SK-N-SH (cell line): ENCODE measurements around the gene RAB21. TPM values are rescaled to one million over a fixed set of nuclear protein-coding genes. Genes with fewer than 3 reads are reported as not detected.

ENCODE experiments used
- CTCF ChIA-PET: fragments of 300-600, 350-600 bp; formaldehyde crosslinking; extraction: SDS; loops from one replicate; lab custom pipeline; 2021; lab: Yijun Ruan, JAX
- POLR2A ChIA-PET: fragments of 350-600 bp; sonication (Branson Sonifier 250); formaldehyde crosslinking; extraction: SDS; loops from one replicate; lab custom pipeline; 2020; ENCODE audit warnings: antibody characterized with exemption, inconsistent platforms; lab: Yijun Ruan, JAX
- DNase-seq: peaks from one replicate; pipeline ENCODE4 v3.0.0; 2012
- H2AFZ ChIP-seq: fragments of 200-600 bp; sonication (generic); 2 replicates; pipeline ENCODE4 v1.8.1; 2016; ENCODE audit warnings: antibody characterized with exemption, mild to moderate bottlenecking, low read depth
- H3F3A ChIP-seq: fragments of 200-600 bp; sonication (generic); replicated peaks from 2 replicates; pipeline ENCODE3; 2016; ENCODE audit warnings: antibody characterized with exemption, mild to moderate bottlenecking; ENCODE audit not compliant: insufficient read depth
- H3K27ac ChIP-seq, 2 experiments: fragments of 200-500 bp in 1 of 2; fragments of 200-600 bp in 1 of 2; sonication (Bioruptor generic) in 1 of 2; sonication (generic), shearing (Covaris generic) in 1 of 2; 2 replicates each; pipeline versions ENCODE4 v1.5.1 to v1.6.1; 2014 to 2016; ENCODE audit warnings: low read depth in 2 of 2, inconsistent platforms in 1 of 2, low read length in 1 of 2, mild to moderate bottlenecking in 1 of 2, mixed read lengths in 1 of 2
- H3K27me3 ChIP-seq: fragments of 200-600 bp; sonication (generic), shearing (Covaris generic); 2 replicates; pipeline ENCODE4 v1.6.1; 2016; ENCODE audit warnings: mixed run types; ENCODE audit not compliant: insufficient read depth
- H3K36me3 ChIP-seq, 2 experiments: fragments of 200-500 bp in 1 of 2; fragments of 200-600 bp in 1 of 2; sonication (Bioruptor generic) in 1 of 2; sonication (generic) in 1 of 2; replicated peaks in 1 of 2; 2 replicates each; pipeline versions ENCODE3 to v1.5.1; 2014 to 2016; ENCODE audit warnings: low read length in 1 of 2, mild to moderate bottlenecking in 1 of 2; ENCODE audit not compliant: insufficient read depth in 2 of 2, control insufficient read depth in 1 of 2
- H3K4me1 ChIP-seq, 2 experiments: fragments of 200-500 bp in 1 of 2; fragments of 200-600 bp in 1 of 2; sonication (Bioruptor generic) in 1 of 2; sonication (generic), shearing (Covaris generic) in 1 of 2; 2 replicates each; pipeline versions ENCODE4 v1.5.1 to v1.6.1; 2014 to 2016; ENCODE audit warnings: low read depth in 1 of 2, low read length in 1 of 2, mixed run types in 1 of 2; ENCODE audit not compliant: insufficient read depth in 2 of 2, control insufficient read depth in 1 of 2
- H3K4me2 ChIP-seq: fragments of 200-600 bp; sonication (generic), shearing (Covaris generic); 2 replicates; pipeline ENCODE4 v1.6.1; 2017; ENCODE audit warnings: mixed run types
- H3K4me3 ChIP-seq, 2 experiments: fragments of 200-500 bp in 1 of 2; fragments of 200-600 bp in 1 of 2; sonication (Bioruptor generic) in 1 of 2; sonication (generic), shearing (Covaris generic) in 1 of 2; 2 replicates each; pipeline versions ENCODE4 v1.5.1 to v1.8.1; 2014 to 2016; ENCODE audit warnings: low read depth in 2 of 2, inconsistent platforms in 1 of 2, low read length in 1 of 2, mild to moderate bottlenecking in 1 of 2, mixed read lengths in 1 of 2, moderate library complexity in 1 of 2
- H3K79me2 ChIP-seq: fragments of 200-600 bp; sonication (generic); 2 replicates; pipeline ENCODE4 v1.8.1; 2017; ENCODE audit warnings: mild to moderate bottlenecking; ENCODE audit not compliant: insufficient read depth
- H3K9ac ChIP-seq: fragments of 200-600 bp; sonication (generic); 2 replicates; pipeline ENCODE4 v1.6.1; 2017; ENCODE audit warnings: mixed run types
- H3K9me2 ChIP-seq: fragments of 200-600 bp; sonication (generic); 2 replicates; pipeline ENCODE4 v1.6.1; 2017; ENCODE audit warnings: mixed run types
- H3K9me3 ChIP-seq: fragments of 200-600 bp; sonication (generic); 2 replicates; pipeline ENCODE4 v1.6.1; 2017; ENCODE audit warnings: mixed run types, mild to moderate bottlenecking, moderate library complexity
- H4K20me1 ChIP-seq: fragments of 200-600 bp; sonication (generic); 2 replicates; pipeline ENCODE4 v1.6.1; 2017; ENCODE audit warnings: mild to moderate bottlenecking, mixed run types; ENCODE audit not compliant: insufficient read depth
- ELF1 ChIP-seq: IDR thresholded peaks from 2 replicates; pipeline ENCODE4 v1.4.0; 2012
- EP300 ChIP-seq, 2 experiments: IDR thresholded peaks; 2 replicates each; pipeline versions ENCODE4 v1.4.0 to v1.6.1; 2012; ENCODE audit warnings: borderline replicate concordance in 1 of 2, low read depth in 1 of 2, low read length in 1 of 2
- EZH2phosphoT487 ChIP-seq: fragments of 200-600 bp; sonication (generic); IDR thresholded peaks from 2 replicates; pipeline ENCODE4 v1.6.1; 2017; ENCODE audit warnings: low read depth, mixed run types, mild to moderate bottlenecking, antibody characterized with exemption, moderate library complexity, borderline replicate concordance
- FOXM1 ChIP-seq: IDR thresholded peaks from 2 replicates; pipeline ENCODE4 v1.4.0; 2012; ENCODE audit warnings: low read depth, mild to moderate bottlenecking
- GATA2 ChIP-seq: sonication (generic); formaldehyde crosslinking; IDR thresholded peaks from 2 replicates; pipeline ENCODE4 v1.5.0; 2020; ENCODE audit warnings: mild to moderate bottlenecking, missing genetic modification reagents
- IRF3 ChIP-seq: fragments of 150-350 bp; IDR thresholded peaks from 2 replicates; pipeline ENCODE4 v1.6.1; 2016; ENCODE audit warnings: mild to moderate bottlenecking, low read depth, low read length
- JUND ChIP-seq: IDR thresholded peaks from 2 replicates; pipeline ENCODE4 v1.4.0; 2012
- MAX ChIP-seq: IDR thresholded peaks from 2 replicates; pipeline ENCODE4 v1.4.0; 2012; ENCODE audit warnings: low read depth
- MXI1 ChIP-seq: IDR thresholded peaks from 2 replicates; pipeline ENCODE4 v1.6.1; 2012; ENCODE audit warnings: mild to moderate bottlenecking, low read depth, low read length, improper control_type of control experiment
- NFIC ChIP-seq: IDR thresholded peaks from 2 replicates; pipeline ENCODE4 v1.4.0; 2012; ENCODE audit warnings: borderline replicate concordance
- PBX3 ChIP-seq: IDR thresholded peaks from 2 replicates; pipeline ENCODE4; 2012
- RAD21 ChIP-seq: IDR thresholded peaks from 2 replicates; pipeline ENCODE4 v1.6.1; 2012; ENCODE audit warnings: mild to moderate bottlenecking, low read length
- RCOR1 ChIP-seq: fragments of 150-350 bp; IDR thresholded peaks from 2 replicates; pipeline ENCODE4 v1.6.1; 2017; ENCODE audit warnings: antibody characterized with exemption, low read length
- RFX5 ChIP-seq: IDR thresholded peaks from 2 replicates; pipeline ENCODE4 v1.6.1; 2012; ENCODE audit warnings: mild to moderate bottlenecking, improper control_type of control experiment, low read length
- RXRA ChIP-seq: IDR thresholded peaks from 2 replicates; pipeline ENCODE4 v1.4.0; 2012; ENCODE audit warnings: low read depth, mild to moderate bottlenecking, borderline replicate concordance
- TAF1 ChIP-seq: IDR thresholded peaks from 2 replicates; pipeline ENCODE4 v1.6.1; 2012; ENCODE audit warnings: low read depth, mild to moderate bottlenecking, low read length, moderate library complexity, borderline replicate concordance
- TCF12 ChIP-seq: IDR thresholded peaks from 2 replicates; pipeline ENCODE4 v1.4.0; 2012
- USF1 ChIP-seq: IDR thresholded peaks from 2 replicates; pipeline ENCODE4 v1.4.0; 2012; ENCODE audit warnings: low read depth, borderline replicate concordance
- YY1 ChIP-seq: IDR thresholded peaks from 2 replicates; pipeline ENCODE4 v1.4.0; 2012; ENCODE audit warnings: low read depth, mild to moderate bottlenecking
- ZBTB33 ChIP-seq: IDR thresholded peaks from 2 replicates; pipeline ENCODE4 v1.4.0; 2012; ENCODE audit warnings: low read depth, borderline replicate concordance
- WGBS: methylation state at CpG from one replicate; pipeline ENCODE4 v1.1.6; 2017; ENCODE audit warnings: low lambda C conversion rate; 5-methylcytosine and 5-hydroxymethylcytosine counted together
- polyA plus RNA-seq, 3 experiments: library from polyadenylated mRNA; depleted of rRNA; stranded (reverse); fragments of >200 nt; gene quantifications; 2 replicates each; pipeline ENCODE4 v1.2.3, GENCODE V29; 2012

The RAB21 gene
- polyA plus RNA-seq, 1 of the 3 experiments (the other 2 are of a cell fraction): 6.5 TPM

- Histone ChIP-seq H3K9me2 (no peaks in the 10 kb centered on the region), H2AFZ (no peak overlapping the region), H4K20me1 (no peaks in the 10 kb centered on the region), H3K9me3 (no peaks in the 10 kb centered on the region; the same call in 1 of the 2 replicates), H3K79me2 (no peaks in the 10 kb centered on the region), H3F3A (peaks cover 1% of the 10 kb centered on the region), H3K27ac (no peak overlapping the region), H3K4me2 (no peak overlapping the region), H3K36me3 (peaks cover 0 to 2% of the 10 kb centered on the region in 2 experiments), H3K27me3 (no peaks in the 10 kb centered on the region), H3K4me3 (no peak overlapping the region), H3K4me1 (peaks cover 0 to 9% of the 10 kb centered on the region in 2 experiments; a peak in 1 of 4 replicates), H3K9ac (no peak overlapping the region)
- TF ChIP-seq RAD21: no peak
- TF ChIP-seq JUND: no peak
- no peak for TF ChIP-seq EP300 (IDR thresholded peaks at IDR 0.05; ENCODE audit: borderline replicate concordance in 1 of 2, low read depth in 1 of 2, low read length in 1 of 2)
- TF ChIP-seq RCOR1: no peak
- TF ChIP-seq ZBTB33: no peak
- TF ChIP-seq RXRA: no peak
- no peak for TF ChIP-seq MXI1
- TF ChIP-seq RFX5: no peak
- no peak for TF ChIP-seq GATA2 (CRISPR knock-in tag)
- TF ChIP-seq YY1: no peak
- TF ChIP-seq TCF12: no peak
- no peak for TF ChIP-seq MAX
- TF ChIP-seq USF1: no peak
- CTCF ChIA-PET: interaction anchor here (2.4 kb wide), 1 partner anchor 16 kb away, joined by 22 read pairs; no protein-coding TSS in a partner anchor
- WGBS: 40% methylated on average over 1 of the region's 1 CpG
- DNase-seq: no peak
- POLR2A ChIA-PET: interaction anchor here (0.7 kb wide), 1 partner anchor 225 kb away, joined by 3 read pairs; no protein-coding TSS in a partner anchor
Measured at GRCh38 chr12:71795901-71796300, 41.2 kb downstream of the RAB21 start.

- Histone ChIP-seq H3K9me2 (no peaks in the 10 kb centered on the region), H3K9me3 (no peaks in the 10 kb centered on the region; the same call in 1 of the 2 replicates), H3K4me1 (peaks cover 0 to 9% of the 10 kb centered on the region in 2 experiments; a peak in 1 of 4 replicates), H3K4me3 (no peak overlapping the region), H2AFZ (no peak overlapping the region), H3K27ac (no peak overlapping the region), H3K9ac (no peak overlapping the region), H3K36me3 (no peaks in the 10 kb centered on the region), H3K27me3 (no peaks in the 10 kb centered on the region), H3F3A (peaks cover 4% of the 10 kb centered on the region), H3K4me2 (no peak overlapping the region), H3K79me2 (no peaks in the 10 kb centered on the region), H4K20me1 (no peaks in the 10 kb centered on the region)
- WGBS: 66% methylated on average over 1 of the region's 1 CpG
- ChIA-PET POLR2A (no interaction called here), CTCF (interaction anchor here (0.9 kb wide), 1 partner anchor 967 kb away, joined by 3 read pairs; no protein-coding TSS in a partner anchor)
- DNase-seq: no peak
- no peak for TF ChIP-seq IRF3
- no peak for TF ChIP-seq MXI1
- no peak for TF ChIP-seq GATA2 (CRISPR knock-in tag)
- no peak for TF ChIP-seq ELF1
- no peak for TF ChIP-seq RXRA
- no peak for TF ChIP-seq USF1
- no peak for TF ChIP-seq EP300 (IDR thresholded peaks at IDR 0.05; ENCODE audit: borderline replicate concordance in 1 of 2, low read depth in 1 of 2, low read length in 1 of 2)
- no peak for TF ChIP-seq EZH2phosphoT487
- no peak for TF ChIP-seq PBX3
- TF ChIP-seq TAF1: no peak
- no peak for TF ChIP-seq FOXM1
- TF ChIP-seq NFIC: no peak
- no peak for TF ChIP-seq YY1
Measured at GRCh38 chr12:71797531-71797930, 42.9 kb downstream of the RAB21 start.
